GM23248 (cell line): ENCODE data around the gene REV3L.

ENCODE experiments used
- EZH2 ChIP-seq: fragments of 200-600 bp; sonication (generic); IDR thresholded peaks from 2 replicates; pipeline ENCODE4 v1.6.1; 2018; ENCODE audit warnings: antibody characterized with exemption, mild to moderate bottlenecking; ENCODE audit not compliant: insufficient read depth, poor library complexity, severe bottlenecking
- EZH2phosphoT487 ChIP-seq: fragments of 200-600 bp; sonication (generic); IDR thresholded peaks from 2 replicates; pipeline ENCODE4 v1.6.1; 2018; ENCODE audit warnings: antibody characterized with exemption, moderate library complexity, mild to moderate bottlenecking, low read depth; ENCODE audit not compliant: insufficient read depth

GRCh38 chr6:111353912-111354462, 129.0 kb downstream of the REV3L start:
- no peak for TF ChIP-seq EZH2
- TF ChIP-seq EZH2phosphoT487 = no peak
